HepG2 (cell line): ENCODE data around the gene P2RX2. TPM values are rescaled to one million over a fixed set of nuclear protein-coding genes. Genes with fewer than 3 reads are reported as not detected.

ENCODE experiments used
- ATAC-seq: fragments of 200-7000 bp; cut with Tn5 transposase; 3 replicates; pipeline ENCODE4 v1.9.1; 2020; ENCODE audit warnings: mild to moderate bottlenecking, moderate library complexity
- BruUV-seq: library from RNA; stranded (reverse); fragments of 400-500 nt; replicated peaks from 2 replicates; lab custom pipeline; 2021; lab: Mats Ljungman, UMichigan
- CTCF ChIA-PET: fragments of 300-600 bp; formaldehyde crosslinking; extraction: SDS; loops from one replicate; lab custom pipeline; 2021; ENCODE audit warnings: low total read pairs, inconsistent platforms, low intra/inter-chr PET ratio; lab: Yijun Ruan, JAX
- POLR2A ChIA-PET: fragments of 350-600 bp; sonication (Branson Sonifier 250); formaldehyde crosslinking; loops from one replicate; lab custom pipeline; 2020; ENCODE audit warnings: antibody characterized with exemption, inconsistent platforms; lab: Yijun Ruan, JAX
- DNase-seq: peaks from one replicate; pipeline ENCODE4 v3.0.0-alpha.2; 2015; ENCODE audit warnings: low spot score
- FAIRE-seq: peaks from 3 replicates; lab custom pipeline; 2011; peaks lifted over from hg19 to GRCh38; lab: Jason Lieb, UNC
- H2AFZ ChIP-seq: one replicate; pipeline ENCODE4 v1.6.1; 2011; ENCODE audit warnings: low read length, inconsistent platforms
- H3K27ac ChIP-seq: fragments of 300-600 bp; 3 replicates; pipeline ENCODE4 v1.8.0; 2011; ENCODE audit warnings: mixed run types, mild to moderate bottlenecking, mixed read lengths, low read length, inconsistent platforms; ENCODE audit not compliant: insufficient read depth; ENCODE audit errors: extremely low read length
- H3K27me3 ChIP-seq, 2 experiments: fragments of 200-600 bp in 1 of 2; 2 replicates in 1 of 2; 3 replicates in 1 of 2; pipeline versions ENCODE4 v1.6.0 to v1.8.0; 2011; ENCODE audit warnings: low read length in 2 of 2, mild to moderate bottlenecking in 2 of 2, moderate library complexity in 2 of 2, inconsistent platforms in 1 of 2; ENCODE audit not compliant: insufficient read depth in 2 of 2, control insufficient read depth in 1 of 2
- H3K36me3 ChIP-seq, 2 experiments: fragments of 200-600 bp in 1 of 2; replicated peaks in 1 of 2; 2 replicates in 1 of 2; 3 replicates in 1 of 2; pipeline versions ENCODE4 v1.5.1 to v1.8.0; 2011; ENCODE audit warnings: low read length in 2 of 2, inconsistent platforms in 1 of 2; ENCODE audit not compliant: insufficient read depth in 2 of 2, control insufficient read depth in 1 of 2
- H3K4me1 ChIP-seq: 2 replicates; pipeline ENCODE4 v1.5.1; 2012; ENCODE audit warnings: low read length, inconsistent platforms; ENCODE audit not compliant: insufficient read depth
- H3K4me2 ChIP-seq: 2 replicates; pipeline ENCODE4 v1.6.0; 2011; ENCODE audit warnings: low read depth, low read length, inconsistent platforms
- H3K4me3 ChIP-seq, 3 experiments: fragments of 200-600 bp in 1 of 3; sonication (generic), shearing (Covaris generic) in 1 of 3; replicated peaks in 1 of 3; 2 replicates each; pipeline ENCODE4 v1.5.1; 2011 to 2016; ENCODE audit warnings: low read length in 3 of 3, inconsistent platforms in 2 of 3, low read depth in 2 of 3, mild to moderate bottlenecking in 2 of 3, control low read depth in 1 of 3, mixed read lengths in 1 of 3; ENCODE audit not compliant: insufficient read depth in 1 of 3
- H3K79me2 ChIP-seq: one replicate; pipeline ENCODE4 v1.6.1; 2011; ENCODE audit warnings: low read length, inconsistent platforms; ENCODE audit not compliant: insufficient read depth
- H3K9ac ChIP-seq: 2 replicates; pipeline ENCODE4 v1.6.0; 2011; ENCODE audit warnings: mild to moderate bottlenecking, low read depth, low read length, inconsistent platforms; ENCODE audit not compliant: insufficient read depth
- H3K9me3 ChIP-seq: 2 replicates; pipeline ENCODE4 v1.5.1; 2012; ENCODE audit warnings: mild to moderate bottlenecking, low read length
- H4K20me1 ChIP-seq: 2 replicates; pipeline ENCODE4 v1.6.0; 2011; ENCODE audit warnings: inconsistent platforms, mild to moderate bottlenecking, low read length, moderate library complexity; ENCODE audit not compliant: insufficient read depth
- AGO1 ChIP-seq: fragments of 200-400 bp; formaldehyde crosslinking; IDR thresholded peaks from 2 replicates; pipeline ENCODE4 v1.6.1; 2017; ENCODE audit warnings: mild to moderate bottlenecking, low read depth, low read length, moderate library complexity; ENCODE audit not compliant: poor library complexity, severe bottlenecking
- AKAP8 ChIP-seq: sonication (generic); formaldehyde crosslinking; IDR thresholded peaks from 2 replicates; pipeline ENCODE4 v1.5.1; 2020; ENCODE audit warnings: mild to moderate bottlenecking, missing genetic modification reagents
- GATAD1 ChIP-seq: IDR thresholded peaks from 2 replicates; pipeline ENCODE4 v1.6.1; 2016; ENCODE audit warnings: missing genetic modification reagents, missing compliant biosample characterization
- HOXA3 ChIP-seq: sonication (generic); formaldehyde crosslinking; IDR thresholded peaks from 2 replicates; pipeline ENCODE4 v1.5.0; 2020; ENCODE audit warnings: missing genetic modification reagents
- KLF13 ChIP-seq: sonication (generic); formaldehyde crosslinking; IDR thresholded peaks from 2 replicates; pipeline ENCODE4 v1.4.0; 2020; ENCODE audit warnings: mild to moderate bottlenecking, missing genetic modification reagents
- KMT2A ChIP-seq: sonication (generic); formaldehyde crosslinking; IDR thresholded peaks from 2 replicates; pipeline ENCODE4 v1.4.0; 2020; ENCODE audit warnings: missing genetic modification reagents
- MIER2 ChIP-seq: IDR thresholded peaks from 2 replicates; pipeline ENCODE4 v1.6.1; 2016; ENCODE audit warnings: missing biosample characterization, missing genetic modification reagents
- NR2F2 ChIP-seq: IDR thresholded peaks from 2 replicates; pipeline ENCODE4 v1.6.1; 2012; ENCODE audit warnings: low read depth, inconsistent platforms, borderline replicate concordance
- SCMH1 ChIP-seq: sonication (generic); formaldehyde crosslinking; IDR thresholded peaks from 2 replicates; pipeline ENCODE4 v1.9.0; 2021; ENCODE audit warnings: missing genetic modification reagents, mild to moderate bottlenecking, borderline replicate concordance
- STAG1 ChIP-seq: sonication (generic); formaldehyde crosslinking; IDR thresholded peaks from 2 replicates; pipeline ENCODE4 v1.4.0; 2020; ENCODE audit warnings: missing genetic modification reagents
- TARDBP ChIP-seq: sonication (generic); formaldehyde crosslinking; IDR thresholded peaks from 2 replicates; pipeline ENCODE4 v1.8.0; 2022; ENCODE audit warnings: mild to moderate bottlenecking, missing genetic modification reagents
- ZNF124 ChIP-seq: sonication (generic); formaldehyde crosslinking; IDR thresholded peaks from 2 replicates; pipeline ENCODE4 v1.4.0; 2020; ENCODE audit warnings: missing genetic modification reagents
- ZNF142 ChIP-seq: sonication (generic); formaldehyde crosslinking; IDR thresholded peaks from 2 replicates; pipeline ENCODE4 v1.4.0; 2020; ENCODE audit warnings: missing genetic modification reagents
- ZNF350 ChIP-seq: sonication (generic); formaldehyde crosslinking; IDR thresholded peaks from 2 replicates; pipeline ENCODE4 v1.4.0; 2020; ENCODE audit warnings: mild to moderate bottlenecking, low read depth, missing genetic modification reagents, borderline replicate concordance
- ZNF367 ChIP-seq: sonication (generic); formaldehyde crosslinking; IDR thresholded peaks from 2 replicates; pipeline ENCODE4 v1.4.0; 2020; ENCODE audit warnings: missing genetic modification reagents, borderline replicate concordance
- ZNF557 ChIP-seq: sonication (generic); formaldehyde crosslinking; IDR thresholded peaks from 2 replicates; pipeline ENCODE4 v1.4.0; 2020; ENCODE audit warnings: missing genetic modification reagents
- WGBS: methylation state at CpG from one replicate; pipeline ENCODE4 v1.1.6; 2017; ENCODE audit warnings: low lambda C conversion rate; 5-methylcytosine and 5-hydroxymethylcytosine counted together
- in situ Hi-C: cut with HindIII; loops from 2 replicates; pipeline ENCODE4 v1.10.0; 2017; ENCODE audit warnings: low pct_unique_long_range_greater_than_20kb; ENCODE audit not compliant: extremely low pct_ligation_motif_present
- intact Hi-C: fragments of 100-400 bp; cut with micrococcal nuclease; formaldehyde crosslinking; loops from one replicate; pipeline ENCODE4 v1.10.0; 2022; ENCODE audit not compliant: unreplicated experiment
- polyA plus RNA-seq, 8 experiments: library from polyadenylated mRNA; depleted of rRNA in 3 of 8; stranded (reverse) in 7 of 8; unstranded in 1 of 8; fragments of >200 nt; fragmentation: Illumina TruSeq in 4 of 8; extraction: Trizol in 4 of 8; gene quantifications; 2 replicates each; pipeline versions ENCODE4 v1.2.1 to v1.2.3, GENCODE V29; 2011 to 2016; ENCODE audit warnings: low read depth in 4 of 8, missing spikeins in 1 of 8, mixed read lengths in 1 of 8; ENCODE audit not compliant: insufficient read depth in 1 of 8
- total RNA-seq, 5 experiments: library from RNA; depleted of rRNA; stranded (reverse); fragments of >200 nt; fragmentation: Illumina TruSeq; extraction: Trizol; gene quantifications; 2 replicates each; pipeline ENCODE4 v1.2.3, GENCODE V29; 2016; ENCODE audit warnings: low read depth in 1 of 5

Gene P2RX2
- total and polyA plus RNA-seq, 2 of the 13 experiments (the other 11 are each of a cell fraction or from before 2014, with no cell fraction given) = not detected

GRCh38 chr12:132620899-132621656, 2.5 kb downstream of the P2RX2 start:
- CTCF ChIA-PET = no interaction called here
- H3K9me3 ChIP-seq = peaks cover 18% of the 10 kb centered on the region
- no peak overlapping the region for H2AFZ ChIP-seq
- peaks cover 0 to under 1% of the 10 kb centered on the region in 2 experiments; a peak in 1 of 5 replicates for H3K27me3 ChIP-seq
- H3K9ac ChIP-seq = no peak overlapping the region
- no TSS peak for BruUV-seq
- peaks cover 7 to 13% of the 10 kb centered on the region in 2 experiments; a peak in 3 of 5 replicates for H3K36me3 ChIP-seq
- intact Hi-C loops = no loop called here
- no peak overlapping the region for H3K27ac ChIP-seq
- 83% methylated on average over 11 of the region's 28 CpGs for WGBS
- H3K4me3 ChIP-seq = no peak overlapping the region
- no peak for TF ChIP-seq ZNF124 (CRISPR knock-in tag)
- no peak for TF ChIP-seq NR2F2
- no peak for TF ChIP-seq TARDBP
- TF ChIP-seq ZNF142 (CRISPR knock-in tag) = no peak
- no peak for TF ChIP-seq KMT2A (CRISPR knock-in tag)
- 0 out of 2 replicates have a peak, but pooled peaks have one; percentile 5 for TF ChIP-seq HOXA3
- no peak for TF ChIP-seq ZNF350 (CRISPR knock-in tag)
- TF ChIP-seq AGO1 = peak; percentile 20
- no peak for TF ChIP-seq SCMH1 (CRISPR knock-in tag)
- no peak for TF ChIP-seq STAG1 (CRISPR knock-in tag)
- no peak for TF ChIP-seq GATAD1
- no peak for TF ChIP-seq MIER2
- TF ChIP-seq ZNF367 (CRISPR knock-in tag) = no peak
- TF ChIP-seq ZNF557 (CRISPR knock-in tag) = no peak
- TF ChIP-seq AKAP8 (CRISPR knock-in tag) = peak; percentile 63; the same call in 1 of the 2 replicates
- TF ChIP-seq KLF13 (CRISPR knock-in tag) = no peak
- peaks cover 10% of the 10 kb centered on the region for H3K4me1 ChIP-seq
- H3K4me2 ChIP-seq = no peak overlapping the region
- FAIRE-seq (no peak), DNase-seq (no peak), ATAC-seq (no peak)
- H3K79me2 ChIP-seq = no peaks in the 10 kb centered on the region
- POLR2A ChIA-PET = no interaction called here
- no peaks in the 10 kb centered on the region; the same call in 1 of the 2 replicates for H4K20me1 ChIP-seq
- in situ Hi-C loops = no loop called here
